Neural cell (in vitro differentiated cells): ENCODE measurements around the gene HOXC5. TPM values are rescaled to one million over a fixed set of nuclear protein-coding genes. Genes with fewer than 3 reads are reported as not detected.

Experiments used
- H2AFZ ChIP-seq: fragments of 200-600, 300-800 bp; sonication (generic), shearing (Covaris generic); 2 replicates; pipeline ENCODE4 v1.6.0; 2014; ENCODE audit warnings: low read depth, mild to moderate bottlenecking, antibody characterized with exemption, low read length, moderate library complexity
- H3F3A ChIP-seq: fragments of 200-600 bp; shearing (Covaris generic); 2 replicates; pipeline ENCODE4 v1.6.1; 2016; ENCODE audit warnings: mild to moderate bottlenecking, moderate library complexity, mixed read lengths, antibody characterized with exemption, low read length; ENCODE audit not compliant: insufficient read depth, poor library complexity, severe bottlenecking
- H3K27ac ChIP-seq: fragments of 200-600, 300-800 bp; sonication (generic), shearing (Covaris generic); 2 replicates; pipeline ENCODE4 v1.5.1; 2014; ENCODE audit warnings: mild to moderate bottlenecking, low read length, moderate library complexity
- H3K27me3 ChIP-seq: fragments of 300-800, 200-600 bp; sonication (generic), shearing (Covaris generic); 2 replicates; pipeline ENCODE4 v1.6.0; 2014; ENCODE audit warnings: mild to moderate bottlenecking, low read depth, low read length, moderate library complexity; ENCODE audit not compliant: insufficient read depth
- H3K36me3 ChIP-seq: fragments of 300-800, 200-600 bp; sonication (generic), shearing (Covaris generic); 2 replicates; pipeline ENCODE4 v1.5.1; 2014; ENCODE audit warnings: mild to moderate bottlenecking, antibody characterized with exemption, low read length, moderate library complexity; ENCODE audit not compliant: insufficient read depth
- H3K4me2 ChIP-seq: fragments of 300-800, 200-600 bp; sonication (generic), shearing (Covaris generic); 2 replicates; pipeline ENCODE4 v1.6.0; 2014; ENCODE audit warnings: mild to moderate bottlenecking, low read length
- H3K4me3 ChIP-seq: fragments of 300-800, 200-600 bp; sonication (generic), shearing (Covaris generic); 2 replicates; pipeline ENCODE4 v1.5.1; 2014; ENCODE audit warnings: mild to moderate bottlenecking, low read length, moderate library complexity
- H3K79me2 ChIP-seq: fragments of 200-600 bp; shearing (Covaris generic); replicated peaks from 2 replicates; pipeline ENCODE4 v1.6.0; 2014; ENCODE audit warnings: mild to moderate bottlenecking, low read length, moderate library complexity; ENCODE audit not compliant: insufficient read depth
- H3K9ac ChIP-seq: fragments of 300-800, 200-600 bp; sonication (generic), shearing (Covaris generic); 2 replicates; pipeline ENCODE4 v1.6.1; 2016; ENCODE audit warnings: mild to moderate bottlenecking, low read length, mixed read lengths
- H3K9me2 ChIP-seq: fragments of 200-600 bp; shearing (Covaris generic); 2 replicates; pipeline ENCODE4 v1.6.1; 2016; ENCODE audit warnings: mild to moderate bottlenecking, low read length, mixed read lengths; ENCODE audit not compliant: insufficient read depth
- H3K9me3 ChIP-seq: fragments of 200-600, 300-800 bp; sonication (generic), shearing (Covaris generic); 2 replicates; pipeline ENCODE4 v1.6.1; 2016; ENCODE audit warnings: mild to moderate bottlenecking, mixed run types, low read length, moderate library complexity, mixed read lengths
- H4K20me1 ChIP-seq: fragments of 200-600 bp; shearing (Covaris generic); 2 replicates; pipeline ENCODE4 v1.6.1; 2016; ENCODE audit warnings: mild to moderate bottlenecking, mixed run types; ENCODE audit not compliant: insufficient read depth
- CTCF ChIP-seq: fragments of 450-650 bp; IDR thresholded peaks from 2 replicates; pipeline ENCODE4 v1.5.1; 2014; ENCODE audit warnings: antibody characterized with exemption, mild to moderate bottlenecking, moderate library complexity; ENCODE audit not compliant: poor library complexity, severe bottlenecking
- EP300 ChIP-seq: fragments of 450-650 bp; conservative IDR thresholded peaks from 2 replicates; pipeline ENCODE4 v1.6.1; 2014; ENCODE audit warnings: antibody characterized with exemption, mild to moderate bottlenecking, moderate library complexity; ENCODE audit not compliant: poor library complexity, severe bottlenecking
- EZH2 ChIP-seq: fragments of 200-600, 300-800 bp; shearing (Covaris generic), sonication (generic); IDR thresholded peaks from 2 replicates; pipeline ENCODE4 v1.6.1; 2014; ENCODE audit warnings: antibody characterized with exemption, low read length, borderline replicate concordance, mild to moderate bottlenecking; ENCODE audit not compliant: insufficient read depth, poor library complexity, severe bottlenecking
- MXI1 ChIP-seq: fragments of 450-650 bp; conservative IDR thresholded peaks from 2 replicates; pipeline ENCODE4 v1.6.1; 2014; ENCODE audit warnings: antibody characterized with exemption, mild to moderate bottlenecking; ENCODE audit not compliant: poor library complexity, severe bottlenecking
- POLR2AphosphoS5 ChIP-seq: IDR thresholded peaks from 2 replicates; pipeline ENCODE4 v1.6.1; 2012
- RAD21 ChIP-seq: fragments of 450-650 bp; conservative IDR thresholded peaks from 2 replicates; pipeline ENCODE4 v1.6.1; 2014; ENCODE audit warnings: antibody characterized with exemption, mild to moderate bottlenecking, moderate library complexity
- REST ChIP-seq: IDR thresholded peaks from 2 replicates; pipeline ENCODE4 v1.6.1; 2012; ENCODE audit warnings: borderline replicate concordance
- SMC3 ChIP-seq: fragments of 450-650 bp; conservative IDR thresholded peaks from 2 replicates; pipeline ENCODE4 v1.6.1; 2014; ENCODE audit warnings: antibody characterized with exemption, mild to moderate bottlenecking, moderate library complexity; ENCODE audit not compliant: poor library complexity
- TAF1 ChIP-seq: IDR thresholded peaks from 2 replicates; pipeline ENCODE4 v1.6.1; 2012; ENCODE audit warnings: low read depth
- polyA plus RNA-seq: library from polyadenylated mRNA; depleted of rRNA; stranded (reverse); fragments of >200 nt; gene quantifications from 2 replicates; pipeline ENCODE4 v1.2.3, GENCODE V29; 2014

HOXC5 gene
- polyA plus RNA-seq, 1 donor from 2014 or later, result not detected

- Histone ChIP-seq H4K20me1 (no peaks in the 10 kb centered on the region), H3K79me2 (no peaks in the 10 kb centered on the region), H3K27ac (no peak overlapping the region), H3F3A (no peaks in the 10 kb centered on the region), H3K9me3 (no peaks in the 10 kb centered on the region), H3K36me3 (no peaks in the 10 kb centered on the region), H3K27me3 (peaks cover 83% of the 10 kb centered on the region), H3K9me2 (no peaks in the 10 kb centered on the region), H3K4me3 (no peak overlapping the region), H3K4me2 (no peak overlapping the region), H2AFZ (no peak overlapping the region), H3K9ac (no peak overlapping the region)
- TF ChIP-seq SMC3, result no peak
- no peak for TF ChIP-seq EP300
- no peak for TF ChIP-seq MXI1
- no peak for TF ChIP-seq CTCF
- TF ChIP-seq RAD21, result no peak
- no peak for TF ChIP-seq POLR2AphosphoS5
- no peak for TF ChIP-seq EZH2
- TF ChIP-seq TAF1, result no peak
- no peak for TF ChIP-seq REST
Measured at GRCh38 chr12:54068418-54069070, 35.7 kb downstream of the HOXC5 start.

- no peaks in the 10 kb centered on the region for H3F3A ChIP-seq
- peaks cover 81% of the 10 kb centered on the region for H3K27me3 ChIP-seq
- no peaks in the 10 kb centered on the region for H4K20me1 ChIP-seq
- H3K9me3 ChIP-seq, result no peaks in the 10 kb centered on the region
- H3K4me3 ChIP-seq, result no peak overlapping the region
- no peaks in the 10 kb centered on the region for H3K79me2 ChIP-seq
- no peaks in the 10 kb centered on the region for H3K36me3 ChIP-seq
- H3K9me2 ChIP-seq, result no peaks in the 10 kb centered on the region
- TF ChIP-seq EP300 (no peak), POLR2AphosphoS5 (no peak), SMC3 (no peak), MXI1 (no peak), REST (no peak), RAD21 (no peak)
- no peak overlapping the region for H3K27ac ChIP-seq
- no peak overlapping the region for H3K4me2 ChIP-seq
- H3K9ac ChIP-seq, result no peak overlapping the region
- H2AFZ ChIP-seq, result no peak overlapping the region
Measured at GRCh38 chr12:54071942-54072341, 39.1 kb downstream of the HOXC5 start.
